Activated T-cell treated with anti-CD3 and anti-CD28 coated beads, Interleukin-2, amount 50 U/mL, for 24 hours (primary cell): ENCODE data around the gene PSPN.
A peak's percentile ranks its signal among the peaks of the same experiment; 100 is the strongest.
"Not testable (repeated sequence)": the region's sequence is repeated elsewhere in the genome, so short reads cannot be mapped to it uniquely, and the experiment has no call there.

Experiments used
- DNase-seq: peaks from one replicate; pipeline ENCODE4 v3.0.0-alpha.2; 2020
- H3K27ac Mint-ChIP-seq: 2 replicates; pipeline ENCODE4 v1.8.0; 2020; ENCODE audit warnings: mild to moderate bottlenecking, mixed read lengths
- H3K27me3 Mint-ChIP-seq: 2 replicates; pipeline ENCODE4 v1.8.0; 2020; ENCODE audit warnings: mixed read lengths
- H3K36me3 Mint-ChIP-seq: 2 replicates; pipeline ENCODE4 v1.8.0; 2020; ENCODE audit warnings: low read depth, mixed read lengths
- H3K4me1 Mint-ChIP-seq: 2 replicates; pipeline ENCODE4 v1.8.0; 2020; ENCODE audit warnings: low read depth, mixed read lengths
- H3K4me3 Mint-ChIP-seq: 2 replicates; pipeline ENCODE4 v1.8.0; 2020; ENCODE audit warnings: mild to moderate bottlenecking, moderate library complexity, mixed read lengths
- H3K9me3 Mint-ChIP-seq: 2 replicates; pipeline ENCODE4 v1.8.0; 2020; ENCODE audit warnings: mixed read lengths

PSPN gene

DNA sequence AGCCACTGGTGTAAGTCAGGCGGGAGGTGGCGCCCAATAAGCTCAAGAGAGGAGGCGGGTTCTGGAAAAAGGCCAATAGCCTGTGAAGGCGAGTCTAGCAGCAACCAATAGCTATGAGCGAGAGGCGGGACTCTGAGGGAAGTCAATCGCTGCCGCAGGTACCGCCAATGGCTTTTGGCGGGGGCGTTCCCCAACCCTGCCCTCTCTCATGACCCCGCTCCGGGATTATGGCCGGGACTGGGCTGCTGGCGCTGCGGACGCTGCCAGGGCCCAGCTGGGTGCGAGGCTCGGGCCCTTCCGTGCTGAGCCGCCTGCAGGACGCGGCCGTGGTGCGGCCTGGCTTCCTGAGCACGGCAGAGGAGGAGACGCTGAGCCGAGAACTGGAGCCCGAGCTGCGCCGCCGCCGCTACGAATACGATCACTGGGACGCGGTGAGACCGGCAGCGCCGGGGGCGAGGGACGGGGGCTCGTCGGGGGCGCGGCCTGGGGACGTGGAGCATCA, 3.1 kb downstream of the PSPN start, which contains the start of gene ALKBH7:
Gene ALKBH7, plus strand, starts transcription at position 201 of the 502 bp plus-strand sequence. Its CDS starts 27 bp downstream, at position 228.
- H3K36me3 Mint-ChIP-seq = peaks cover 33% of the 10 kb centered on the region
- H3K4me1 Mint-ChIP-seq = peaks cover 12% of the 10 kb centered on the region
- H3K4me3 Mint-ChIP-seq = peak within 1 kb of the TSS; percentile 86
- no peaks in the 10 kb centered on the region for H3K9me3 Mint-ChIP-seq
- H3K27ac Mint-ChIP-seq = peak within 1 kb of the TSS; percentile 97
- H3K27me3 Mint-ChIP-seq = no peaks in the 10 kb centered on the region
- DNase-seq = peak; percentile 92

DNA sequence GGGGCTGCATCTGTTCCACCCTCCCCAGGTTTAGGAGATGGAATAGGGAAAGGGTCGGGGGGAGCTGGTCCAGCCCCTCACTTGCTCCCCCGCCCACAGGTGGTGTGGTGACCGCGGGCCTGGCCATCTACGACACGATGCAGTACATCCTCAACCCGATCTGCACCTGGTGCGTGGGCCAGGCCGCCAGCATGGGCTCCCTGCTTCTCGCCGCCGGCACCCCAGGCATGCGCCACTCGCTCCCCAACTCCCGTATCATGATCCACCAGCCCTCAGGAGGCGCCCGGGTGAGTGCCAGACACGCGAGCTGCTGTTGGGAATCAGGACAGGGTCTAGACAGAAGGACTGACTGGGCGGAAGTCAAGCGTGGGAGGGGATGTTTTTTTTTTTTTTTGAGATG, 11.4 kb downstream of the PSPN start:
- H3K27ac Mint-ChIP-seq = peak overlapping the region; percentile 67
- no peaks in the 10 kb centered on the region for H3K27me3 Mint-ChIP-seq
- peak overlapping the region; percentile 36 for H3K4me3 Mint-ChIP-seq
- no peak for DNase-seq
- peaks cover 22% of the 10 kb centered on the region for H3K4me1 Mint-ChIP-seq
- H3K36me3 Mint-ChIP-seq = peaks cover 72% of the 10 kb centered on the region
- H3K9me3 Mint-ChIP-seq = no peaks in the 10 kb centered on the region

DNA sequence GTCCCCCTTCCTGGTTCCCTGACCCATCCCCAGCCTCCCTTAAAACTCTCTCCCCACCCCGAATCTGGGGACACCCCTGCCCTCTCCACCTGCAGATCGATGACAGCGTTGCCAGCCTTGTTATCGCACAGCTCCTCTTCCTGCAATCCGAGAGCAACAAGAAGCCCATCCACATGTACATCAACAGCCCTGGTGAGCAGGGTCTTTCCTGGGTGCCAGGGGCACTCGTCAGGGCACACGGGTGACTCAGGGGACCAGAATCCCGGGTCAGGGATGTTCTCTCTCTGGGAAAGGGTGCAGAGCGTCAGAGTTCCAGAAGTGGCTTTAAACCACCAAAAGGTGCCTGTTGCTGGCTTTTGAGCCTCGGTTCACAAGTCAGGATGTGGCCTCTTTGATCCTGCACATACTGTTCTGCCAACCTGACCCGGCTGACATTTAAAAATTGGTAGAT, 13.4 kb downstream of the PSPN start:
- Mint-ChIP-seq H3K4me3 (peak overlapping the region; percentile 89), H3K36me3 (peaks cover 52% of the 10 kb centered on the region)
- peak; percentile 61 for DNase-seq

DNA sequence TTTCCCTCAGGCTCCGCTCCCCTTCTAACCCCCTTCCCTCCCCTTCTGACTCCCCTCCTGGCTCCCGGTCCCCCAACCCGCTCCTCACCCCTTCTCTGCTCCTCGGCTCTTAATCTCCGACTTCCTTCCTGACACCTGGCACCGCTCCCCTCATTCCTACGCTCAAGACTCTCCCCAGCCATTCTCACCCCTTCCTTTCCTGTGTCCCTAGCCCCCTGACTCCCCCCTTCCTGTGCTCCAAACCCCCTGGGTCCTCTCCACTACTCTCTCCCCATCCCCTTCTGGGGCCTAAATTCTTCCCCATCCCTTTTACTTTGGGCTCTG, 13.7 kb downstream of the PSPN start:
- no peaks in the 10 kb centered on the region for H3K9me3 Mint-ChIP-seq
- H3K4me1 Mint-ChIP-seq = peaks cover 22% of the 10 kb centered on the region
- no peak for DNase-seq
- H3K27ac Mint-ChIP-seq = peak overlapping the region; percentile 92
- H3K4me3 Mint-ChIP-seq = peak overlapping the region; percentile 89
- peaks cover 48% of the 10 kb centered on the region for H3K36me3 Mint-ChIP-seq
- no peaks in the 10 kb centered on the region for H3K27me3 Mint-ChIP-seq

More for the DNA sequence above, 13.4 kb downstream of the PSPN start:
- Mint-ChIP-seq H3K27me3 (no peaks in the 10 kb centered on the region), H3K4me1 (peaks cover 22% of the 10 kb centered on the region), H3K9me3 (no peaks in the 10 kb centered on the region), H3K27ac (peak overlapping the region; percentile 92)

DNA sequence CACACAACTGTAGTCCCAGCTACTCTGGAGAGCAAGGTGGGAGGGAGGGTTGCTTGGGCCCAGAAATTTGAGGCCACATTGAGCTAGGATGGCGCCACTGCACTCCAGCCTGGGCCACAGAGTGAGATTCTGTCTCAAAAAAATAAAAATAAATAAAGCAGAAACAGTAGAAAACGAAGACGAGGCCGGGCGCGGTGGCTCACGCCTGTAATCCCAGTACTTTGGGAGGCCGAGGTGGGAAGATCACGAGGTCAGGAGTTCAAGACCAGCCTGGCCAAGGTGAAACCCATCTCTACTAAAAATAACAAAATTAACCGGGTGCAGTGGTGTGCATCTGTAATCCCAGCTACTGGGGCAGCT, 14.9 kb downstream of the PSPN start:
- H3K27ac Mint-ChIP-seq = peak overlapping the region; percentile 92
- peak overlapping the region; percentile 89 for H3K4me3 Mint-ChIP-seq
- peaks cover 38% of the 10 kb centered on the region for H3K36me3 Mint-ChIP-seq
- not testable (repeated sequence) for H3K9me3 Mint-ChIP-seq, H3K27me3 Mint-ChIP-seq, DNase-seq
- H3K4me1 Mint-ChIP-seq = peaks cover 19% of the 10 kb centered on the region

DNA sequence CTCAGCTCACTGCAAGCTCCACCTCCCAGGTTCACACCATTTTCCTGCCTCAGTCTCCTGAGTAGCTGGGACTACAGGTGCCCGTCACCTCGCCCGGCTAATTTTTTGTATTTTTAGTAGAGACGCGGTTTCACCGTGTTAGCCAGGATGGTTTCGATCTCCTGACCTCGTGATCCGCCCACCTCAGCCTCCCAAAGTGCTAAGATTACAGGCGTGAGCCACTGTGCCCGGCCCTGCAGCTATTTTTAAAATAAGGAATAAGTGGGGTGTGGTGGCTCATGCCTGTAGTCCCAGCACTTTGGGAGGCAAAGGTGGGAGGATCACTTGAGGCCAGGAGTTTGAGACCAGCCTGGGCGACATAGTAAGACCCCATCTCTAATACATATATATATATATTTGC, 15.3 kb downstream of the PSPN start:
- not testable (repeated sequence) for H3K9me3 Mint-ChIP-seq, DNase-seq, H3K27ac Mint-ChIP-seq, H3K27me3 Mint-ChIP-seq
- peak overlapping the region; percentile 89 for H3K4me3 Mint-ChIP-seq
- H3K4me1 Mint-ChIP-seq = peaks cover 19% of the 10 kb centered on the region
- H3K36me3 Mint-ChIP-seq = peaks cover 34% of the 10 kb centered on the region

DNA sequence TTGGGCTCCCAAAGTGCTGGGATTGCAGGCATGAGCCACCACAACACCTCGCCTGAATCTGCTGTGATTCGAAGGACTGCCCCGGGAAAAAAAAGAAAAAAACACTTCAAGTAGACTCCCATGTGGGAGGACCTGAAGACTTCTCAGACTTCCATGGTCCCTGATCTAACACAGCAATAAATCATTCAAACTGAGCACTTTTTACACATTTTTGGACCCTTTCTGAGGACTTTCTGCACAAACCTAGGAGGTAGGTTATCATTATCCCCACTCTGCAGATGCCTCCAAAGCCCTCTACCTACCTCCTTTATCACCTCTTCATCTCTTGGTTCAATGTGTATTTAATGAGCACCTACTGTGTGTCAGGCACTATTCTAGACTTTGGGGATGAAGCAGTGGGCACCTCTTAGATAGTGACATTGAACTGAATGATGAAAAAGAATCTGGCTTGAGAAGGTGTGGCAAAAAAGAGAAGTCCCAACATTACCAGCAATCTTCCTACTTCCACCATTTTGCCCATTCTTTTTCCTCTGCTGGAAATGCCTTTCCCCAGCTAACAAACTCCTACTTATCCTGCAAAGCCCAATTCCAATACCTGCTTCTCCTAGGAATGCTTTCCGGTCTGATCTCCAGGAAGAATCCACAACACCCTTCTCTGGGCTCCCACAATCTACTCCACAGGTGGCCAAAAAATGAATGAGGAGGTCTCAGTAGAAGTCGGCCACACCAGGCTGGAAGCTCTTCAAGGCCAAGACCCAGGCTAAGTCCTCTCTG, 16.0 kb downstream of the PSPN start:
- no peaks in the 10 kb centered on the region for H3K27me3 Mint-ChIP-seq
- H3K9me3 Mint-ChIP-seq = no peaks in the 10 kb centered on the region
- H3K36me3 Mint-ChIP-seq = peaks cover 27% of the 10 kb centered on the region
- no peak for DNase-seq
- peaks cover 19% of the 10 kb centered on the region for H3K4me1 Mint-ChIP-seq
- no peak overlapping the region for H3K27ac Mint-ChIP-seq
- no peak overlapping the region for H3K4me3 Mint-ChIP-seq

DNA sequence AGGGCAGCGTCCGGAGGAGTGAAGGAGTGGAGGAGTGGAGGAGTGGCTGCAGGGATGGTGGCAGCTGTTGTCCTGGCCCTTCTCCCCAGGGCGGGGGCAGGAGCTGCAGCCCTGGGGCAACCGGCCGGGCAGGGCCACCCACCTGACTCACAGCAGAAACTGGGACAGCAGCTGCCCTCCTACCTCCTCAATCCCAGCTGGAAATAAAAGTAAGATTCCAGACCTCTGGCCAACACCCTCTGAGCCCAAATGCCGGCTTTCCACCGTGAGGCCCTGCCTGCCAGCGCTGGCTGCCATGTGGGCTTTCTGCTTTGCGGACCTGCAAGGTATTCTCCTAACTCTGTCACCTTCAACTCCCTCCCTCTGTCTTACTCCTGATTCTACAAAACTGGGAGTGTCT, 17.7 kb downstream of the PSPN start:
- Mint-ChIP-seq H3K27ac (no peak overlapping the region), H3K27me3 (no peaks in the 10 kb centered on the region), H3K4me3 (no peak overlapping the region), H3K9me3 (no peaks in the 10 kb centered on the region), H3K4me1 (peaks cover 10% of the 10 kb centered on the region), H3K36me3 (peaks cover 14% of the 10 kb centered on the region)
- DNase-seq = no peak

DNA sequence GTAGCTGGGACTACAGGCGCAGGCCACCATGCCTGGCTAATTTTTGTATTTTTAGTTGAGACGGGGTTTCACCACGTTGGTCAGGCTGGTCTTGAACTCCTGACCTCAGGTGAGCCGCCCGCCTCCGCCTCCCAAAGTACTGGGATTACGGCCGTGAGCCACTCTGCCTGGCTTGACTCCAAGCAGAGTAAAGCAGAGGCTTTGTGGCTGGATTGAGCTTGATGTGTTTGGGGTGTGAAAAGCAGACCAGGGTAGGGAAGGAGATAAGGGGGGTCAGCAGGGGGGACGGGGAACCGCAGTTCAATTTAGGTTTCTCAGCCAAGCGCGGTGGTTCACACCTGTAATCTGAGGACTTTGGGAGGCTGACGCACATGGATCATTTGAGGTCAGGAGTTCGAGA, 18.6 kb downstream of the PSPN start:
- Mint-ChIP-seq H3K36me3 (peaks cover 14% of the 10 kb centered on the region), H3K27ac (no peak overlapping the region), H3K9me3 (no peaks in the 10 kb centered on the region)

DNA sequence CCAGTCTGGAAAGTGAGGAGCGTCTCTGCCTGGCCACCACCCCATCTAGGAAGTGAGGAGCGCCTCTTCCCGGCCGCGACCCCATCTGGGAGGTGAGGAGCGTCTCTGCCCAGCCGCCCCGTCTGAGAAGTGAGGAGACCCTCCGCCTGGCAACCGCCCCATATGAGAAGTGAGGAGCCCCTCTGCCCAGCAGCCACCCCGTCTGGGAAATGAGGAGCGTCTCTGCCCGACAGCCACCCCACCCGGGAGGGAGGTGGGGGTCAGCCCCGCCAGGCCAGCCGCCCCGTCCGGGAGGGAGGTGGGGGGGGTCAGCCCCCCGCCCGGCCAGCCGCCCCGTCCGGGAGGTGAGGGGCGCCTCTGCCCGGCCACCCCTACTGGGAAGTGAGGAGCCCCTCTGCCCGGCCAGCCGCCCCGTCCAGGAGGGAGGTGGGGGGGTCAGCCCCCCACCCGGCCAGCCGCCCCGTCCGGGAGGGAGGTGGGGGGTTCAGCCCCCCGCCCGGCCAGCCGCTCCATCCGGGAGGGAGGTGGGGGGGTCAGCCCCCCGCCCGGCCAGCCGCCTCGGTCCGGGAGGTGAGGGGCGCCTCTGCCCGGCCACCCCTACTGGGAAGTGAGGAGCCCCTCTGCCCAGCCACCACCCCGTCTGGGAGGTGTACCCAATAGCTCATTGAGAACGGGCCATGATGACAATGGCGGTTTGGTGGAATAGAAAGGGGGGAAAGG, 20.3 kb downstream of the PSPN start:
- not testable (repeated sequence) for H3K27ac Mint-ChIP-seq, H3K4me3 Mint-ChIP-seq, DNase-seq, H3K4me1 Mint-ChIP-seq, H3K27me3 Mint-ChIP-seq, H3K9me3 Mint-ChIP-seq
- peaks cover 12% of the 10 kb centered on the region for H3K36me3 Mint-ChIP-seq

More for the DNA sequence above, 18.6 kb downstream of the PSPN start:
- Mint-ChIP-seq H3K27me3 (no peaks in the 10 kb centered on the region), H3K4me3 (no peak overlapping the region), H3K4me1 (peaks cover 4% of the 10 kb centered on the region)
- DNase-seq = no peak

DNA sequence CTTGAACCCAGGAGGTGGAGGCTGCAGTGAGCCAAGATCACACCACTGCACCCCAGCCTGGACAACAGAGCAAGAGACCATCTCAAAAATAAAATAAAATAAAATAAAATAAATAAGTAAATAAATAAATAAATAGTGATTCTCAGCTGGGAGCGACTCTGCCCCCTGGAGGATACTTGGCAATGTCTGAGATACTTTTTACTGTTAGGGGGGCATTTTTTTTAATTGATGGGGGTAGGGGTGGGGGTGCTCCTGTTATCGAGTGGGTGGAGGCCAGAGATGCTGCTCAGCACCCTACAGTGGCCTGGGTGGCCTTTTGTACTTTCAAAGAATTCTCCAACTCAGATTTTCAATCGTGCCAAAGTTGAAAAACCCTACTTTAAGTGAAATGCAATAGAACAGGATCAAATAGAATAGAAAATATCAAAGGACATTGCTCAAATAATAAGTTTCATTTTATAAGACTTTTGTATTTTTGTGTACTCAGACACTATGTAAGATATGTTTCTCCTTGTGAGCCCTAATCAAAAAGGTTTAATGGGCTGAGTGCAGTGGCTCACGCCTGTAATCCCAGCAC, 21.5 kb downstream of the PSPN start:
- H3K4me1 Mint-ChIP-seq = no peaks in the 10 kb centered on the region
- H3K27me3 Mint-ChIP-seq = no peaks in the 10 kb centered on the region
- peaks cover 13% of the 10 kb centered on the region for H3K36me3 Mint-ChIP-seq
- H3K9me3 Mint-ChIP-seq = no peaks in the 10 kb centered on the region
- no peak overlapping the region for H3K27ac Mint-ChIP-seq
- H3K4me3 Mint-ChIP-seq = no peak overlapping the region
- DNase-seq = no peak

DNA sequence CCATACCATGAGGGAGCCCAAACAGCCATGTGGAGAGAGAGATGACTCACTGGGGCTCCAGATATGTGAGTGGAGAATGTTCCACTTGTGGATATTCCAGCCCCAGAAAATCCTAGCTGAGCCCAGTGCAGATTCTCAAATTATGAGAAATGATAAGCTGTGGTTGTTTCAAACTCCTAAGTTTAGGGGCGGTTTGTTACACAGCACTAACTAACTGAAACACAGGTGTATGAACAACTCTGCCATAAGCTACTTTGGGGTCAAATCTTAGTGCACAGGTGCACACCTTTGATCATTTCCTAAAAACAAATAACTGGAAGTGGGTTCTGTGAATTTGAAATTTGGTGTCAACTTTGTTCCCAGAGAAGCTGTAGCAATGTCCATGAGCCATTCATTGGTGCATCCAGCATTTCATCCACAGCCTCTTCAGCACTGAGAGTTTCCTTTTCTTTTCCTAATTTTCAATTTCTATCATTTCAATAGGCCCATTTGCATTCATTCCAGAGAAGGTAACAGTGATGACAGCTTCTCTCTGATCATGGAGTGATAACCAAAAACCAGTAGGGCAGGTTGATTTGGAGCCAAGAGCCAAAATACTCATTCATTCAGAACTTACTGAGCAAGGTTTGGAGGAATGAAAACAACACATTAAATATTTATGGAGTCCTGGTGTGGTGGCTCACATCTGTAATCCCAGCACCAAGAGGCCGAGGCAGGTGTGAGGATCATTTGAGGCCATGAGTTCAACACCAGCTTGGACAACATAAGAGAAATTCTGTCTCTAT, 23.2 kb downstream of the PSPN start:
- DNase-seq = no peak
- no peaks in the 10 kb centered on the region for H3K4me1 Mint-ChIP-seq
- no peaks in the 10 kb centered on the region for H3K9me3 Mint-ChIP-seq
- no peak overlapping the region for H3K27ac Mint-ChIP-seq
- peaks cover 13% of the 10 kb centered on the region for H3K36me3 Mint-ChIP-seq
- no peak overlapping the region for H3K4me3 Mint-ChIP-seq
- H3K27me3 Mint-ChIP-seq = no peaks in the 10 kb centered on the region

DNA sequence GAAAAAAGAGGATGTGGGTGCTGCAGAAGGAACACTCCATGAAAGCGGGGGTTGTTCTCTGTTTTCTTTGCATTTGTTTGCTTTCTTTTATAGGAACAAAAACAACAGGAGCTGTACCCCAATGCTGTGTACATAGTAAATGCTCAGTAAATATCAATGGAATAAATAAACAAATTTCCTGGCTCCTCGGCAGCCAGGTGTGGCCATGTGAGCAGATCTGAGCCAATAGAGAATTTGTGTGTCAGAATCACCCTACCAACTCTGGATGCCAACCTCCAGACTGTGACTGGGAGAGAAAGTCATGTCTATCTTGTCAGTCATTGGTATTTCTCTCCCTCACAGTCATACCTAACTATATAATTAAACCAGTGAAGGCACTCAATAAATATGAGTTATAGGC, 25.0 kb downstream of the PSPN start:
- Mint-ChIP-seq H3K4me3 (no peak overlapping the region), H3K27ac (no peak overlapping the region), H3K9me3 (no peaks in the 10 kb centered on the region)

DNA sequence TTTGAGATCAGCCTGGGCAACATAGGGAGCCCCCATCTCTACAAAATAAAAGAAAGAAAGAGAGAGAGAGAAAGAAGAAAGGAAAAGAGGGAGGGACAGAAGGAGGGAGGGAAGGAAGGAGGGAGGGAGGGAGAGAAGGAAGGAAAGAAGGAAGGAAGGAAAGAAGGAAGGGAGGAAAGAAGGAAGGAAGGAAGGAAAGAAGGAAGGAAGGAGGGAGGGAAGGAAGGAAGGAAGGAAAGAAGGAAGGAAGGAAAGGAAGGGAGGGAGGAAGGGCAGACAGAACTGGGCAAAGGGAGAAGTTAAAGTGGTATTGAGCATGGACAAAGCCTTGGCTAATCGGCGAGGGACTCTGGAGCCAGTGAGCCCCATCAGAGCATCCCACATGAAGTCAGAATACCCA, 26.5 kb downstream of the PSPN start:
- not testable (repeated sequence) for H3K27ac Mint-ChIP-seq, H3K27me3 Mint-ChIP-seq, H3K9me3 Mint-ChIP-seq, DNase-seq, H3K4me1 Mint-ChIP-seq, H3K4me3 Mint-ChIP-seq
- H3K36me3 Mint-ChIP-seq = peaks cover 17% of the 10 kb centered on the region

More for the DNA sequence above, 25.0 kb downstream of the PSPN start:
- DNase-seq = no peak
- Mint-ChIP-seq H3K4me1 (no peaks in the 10 kb centered on the region), H3K36me3 (peaks cover 15% of the 10 kb centered on the region), H3K27me3 (no peaks in the 10 kb centered on the region)
